ENCODE data around the gene HOXC13.

Gene HOXC13

GRCh38 chr12:53939141-53940108 is 794 bp downstream of the HOXC13 start:
- no peak for DNase-seq (ENCODE audit: low read depth in 1 of 2, low spot score in 1 of 2)

- DNase-seq (ENCODE audit: low read depth in 1 of 2, low spot score in 1 of 2) = no peak
Observed at GRCh38 chr12:53940443-53941014, 1.9 kb downstream of the HOXC13 start.

GRCh38 chr12:53941187-53941586 is 2.6 kb downstream of the HOXC13 start:
- no peak for DNase-seq (ENCODE audit: low read depth in 1 of 2, low spot score in 1 of 2)

- no peak for DNase-seq (ENCODE audit: low read depth in 1 of 2, low spot score in 1 of 2)
Observed at GRCh38 chr12:53941750-53942149, 3.1 kb downstream of the HOXC13 start.

- DNase-seq (ENCODE audit: low read depth in 1 of 2, low spot score in 1 of 2) = no peak
Observed at GRCh38 chr12:53942467-53942997, 3.9 kb downstream of the HOXC13 start.

GRCh38 chr12:53944209-53944608 is 5.6 kb downstream of the HOXC13 start:
- DNase-seq (ENCODE audit: low read depth in 1 of 2, low spot score in 1 of 2) = no peak

- no peak for DNase-seq (ENCODE audit: low read depth in 1 of 2, low spot score in 1 of 2)
Observed at GRCh38 chr12:53944907-53945847, 6.5 kb downstream of the HOXC13 start.

- no peak for DNase-seq (ENCODE audit: low read depth in 1 of 2, low spot score in 1 of 2)
Observed at GRCh38 chr12:53947743-53948142, 9.1 kb downstream of the HOXC13 start.

- no peak for DNase-seq (ENCODE audit: low read depth in 1 of 2, low spot score in 1 of 2)
Observed at GRCh38 chr12:53948650-53949593, 10.3 kb downstream of the HOXC13 start.

- no peak for DNase-seq (ENCODE audit: low read depth in 1 of 2, low spot score in 1 of 2)
Observed at GRCh38 chr12:53949631-53950436, 11.2 kb downstream of the HOXC13 start.

- DNase-seq (ENCODE audit: low read depth in 1 of 2, low spot score in 1 of 2) = no peak
Observed at GRCh38 chr12:53950437-53950773, 11.8 kb downstream of the HOXC13 start.

GRCh38 chr12:53950789-53951576 is 12.4 kb downstream of the HOXC13 start:
- no peak for DNase-seq (ENCODE audit: low read depth in 1 of 2, low spot score in 1 of 2)

- DNase-seq (ENCODE audit: low read depth in 1 of 2, low spot score in 1 of 2) = no peak
Observed at GRCh38 chr12:53951577-53952334, 13.1 kb downstream of the HOXC13 start.

- no peak for DNase-seq (ENCODE audit: low read depth in 1 of 2, low spot score in 1 of 2)
Observed at GRCh38 chr12:53952335-53952694, 13.7 kb downstream of the HOXC13 start.

- no peak for DNase-seq (ENCODE audit: low read depth in 1 of 2, low spot score in 1 of 2)
Observed at GRCh38 chr12:53952871-53953734, 14.5 kb downstream of the HOXC13 start.

GRCh38 chr12:53953831-53954693 is 15.4 kb downstream of the HOXC13 start:
- no peak for DNase-seq (ENCODE audit: low read depth in 1 of 2, low spot score in 1 of 2)
